ENCODE measurements around the gene ATXN7L1. TPM values are rescaled to one million over a fixed set of nuclear protein-coding genes. Genes with fewer than 3 reads are reported as not detected.

ATXN7L1 gene
- total RNA-seq, 4 donors from 2014 or later, result 8.1 to 13.5 (median 9.1) TPM

- no peak for TF ChIP-seq POLR2A (IDR thresholded peaks at IDR 0.05)
- TF ChIP-seq CTCF (IDR thresholded peaks at IDR 0.05), result no peak
- DNase-seq (ENCODE audit: low spot score in 2 of 2), result no peak
- intact Hi-C loops (cut with DNase I; ENCODE audit: low total_unique reads), result no loop called here
- 71 to 92% methylated on average over 5 of the region's 5 CpGs for WGBS, 2 donors
- H3K4me3 ChIP-seq (ENCODE audit: low read depth, poor library complexity, severe bottlenecking), result no peak overlapping the region
Measured at GRCh38 chr7:105862276-105862675, 14.1 kb downstream of the ATXN7L1 start.

GRCh38 chr7:105861224-105861623, 15.2 kb downstream of the ATXN7L1 start:
- 83 to 88% methylated on average over 5 of the region's 5 CpGs for WGBS, 2 donors
- intact Hi-C loops (cut with DNase I; ENCODE audit: low total_unique reads), result no loop called here
- DNase-seq (ENCODE audit: low spot score in 2 of 2), result no peak
- no peak for TF ChIP-seq CTCF (IDR thresholded peaks at IDR 0.05)
- TF ChIP-seq POLR2A (IDR thresholded peaks at IDR 0.05), result no peak
- no peak overlapping the region for H3K4me3 ChIP-seq (ENCODE audit: low read depth, poor library complexity, severe bottlenecking)

GRCh38 chr7:105860793-105861192, 15.6 kb downstream of the ATXN7L1 start:
- no peak for DNase-seq (ENCODE audit: low spot score in 2 of 2)
- no peak overlapping the region for H3K4me3 ChIP-seq (ENCODE audit: low read depth, poor library complexity, severe bottlenecking)
- TF ChIP-seq CTCF (IDR thresholded peaks at IDR 0.05) (no peak), POLR2A (IDR thresholded peaks at IDR 0.05) (no peak)
- 94 to 96% methylated on average over 8 of the region's 8 CpGs for WGBS, 2 donors
- intact Hi-C loops (cut with DNase I; ENCODE audit: low total_unique reads), result no loop called here

GRCh38 chr7:105857009-105857952, 19.1 kb downstream of the ATXN7L1 start:
- TF ChIP-seq POLR2A (IDR thresholded peaks at IDR 0.05) (no peak), CTCF (IDR thresholded peaks at IDR 0.05) (no peak)
- intact Hi-C loops (cut with DNase I; ENCODE audit: low total_unique reads), result no loop called here
- DNase-seq (ENCODE audit: low spot score in 2 of 2), result no peak
- WGBS, 2 donors, result 89 to 98% methylated on average over 2 of the region's 2 CpGs
- H3K4me3 ChIP-seq (ENCODE audit: low read depth, poor library complexity, severe bottlenecking), result no peak overlapping the region

- intact Hi-C loops (cut with DNase I; ENCODE audit: low total_unique reads), result no loop called here
- no peak for TF ChIP-seq POLR2A (IDR thresholded peaks at IDR 0.05)
- TF ChIP-seq CTCF (IDR thresholded peaks at IDR 0.05), result no peak
- H3K4me3 ChIP-seq (ENCODE audit: low read depth, poor library complexity, severe bottlenecking), result no peak overlapping the region
- DNase-seq (ENCODE audit: low spot score in 2 of 2), result no peak
Measured at GRCh38 chr7:105854498-105854897, 21.9 kb downstream of the ATXN7L1 start.
